Suprapubic skin (tissue), 3 donors: Measurements from ENCODE around the gene CARHSP1.

ENCODE experiments used
- CTCF ChIP-seq, 2 donors: fragments of 200-600 bp in 1 of 2; fragments of 450-650 bp in 1 of 2; sonication (generic) in 1 of 2; IDR thresholded peaks; one replicate each; pipeline ENCODE4 v1.5.1; 2016 to 2019; ENCODE audit warnings: antibody characterized with exemption in 2 of 2, mild to moderate bottlenecking in 1 of 2, moderate library complexity in 1 of 2
- POLR2A ChIP-seq, 2 donors: fragments of 450-650 bp; IDR thresholded peaks; one replicate each; pipeline ENCODE4 v1.6.1; 2017; ENCODE audit warnings: antibody characterized with exemption in 2 of 2, mild to moderate bottlenecking in 2 of 2, moderate library complexity in 2 of 2

- TF ChIP-seq CTCF (IDR thresholded peaks at IDR 0.05) = no peak
- no peak for TF ChIP-seq POLR2A (IDR thresholded peaks at IDR 0.05)
These were observed 19.2 kb upstream of the CARHSP1 start for GRCh38 chr16:8887952-8888560.
